ELR (cell line): Measurements from ENCODE around the gene ZNF638.
A peak's percentile ranks its signal among the peaks of the same experiment; 100 is the strongest.
"Not testable (repeated sequence)": the region's sequence is repeated elsewhere in the genome, so short reads cannot be mapped to it uniquely, and the experiment has no call there.

Experiments used
- DNase-seq: peaks from one replicate; pipeline ENCODE4 v3.0.0-alpha.2; 2015; ENCODE audit warnings: low read depth

The ZNF638 gene

DNA sequence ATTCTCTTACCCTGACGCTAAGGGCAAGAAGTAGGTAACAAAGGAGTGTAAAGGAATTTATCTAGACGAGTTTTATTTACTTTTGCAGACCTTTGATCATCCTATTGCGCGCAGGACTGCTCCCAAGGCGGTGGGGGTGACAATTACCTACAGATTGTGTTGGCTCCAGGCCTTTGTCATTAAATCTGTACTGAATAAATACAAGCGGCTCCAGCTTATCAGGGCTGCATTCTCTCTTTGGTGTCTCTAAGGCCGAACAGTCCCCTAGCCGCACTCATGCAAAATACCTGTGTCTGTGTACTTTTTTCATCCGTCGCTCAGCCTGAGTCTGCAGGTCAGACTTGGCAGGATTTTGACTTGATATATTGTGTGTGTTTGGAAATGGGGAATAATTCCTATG lies 63.9 kb downstream of the ZNF638 start:
- no peak for DNase-seq

DNA sequence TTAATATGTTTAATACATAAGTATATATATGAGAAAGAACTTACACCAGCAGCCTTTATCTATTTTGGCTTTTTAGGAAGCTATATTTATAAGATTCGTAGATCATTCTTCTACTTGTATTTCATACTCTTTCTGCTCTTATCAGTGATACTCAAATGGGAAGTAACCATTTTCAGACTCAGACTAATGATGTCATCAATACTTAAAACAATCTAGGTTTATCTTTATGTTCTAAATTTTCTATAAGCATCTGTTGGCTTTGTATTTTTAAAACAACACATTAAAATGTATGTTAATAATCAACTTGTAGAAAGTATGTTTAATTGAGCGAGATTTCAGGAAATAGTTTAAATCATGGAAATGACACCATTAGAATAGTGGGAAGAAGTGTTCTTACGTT lies 70.8 kb downstream of the ZNF638 start:
- no peak for DNase-seq

DNA sequence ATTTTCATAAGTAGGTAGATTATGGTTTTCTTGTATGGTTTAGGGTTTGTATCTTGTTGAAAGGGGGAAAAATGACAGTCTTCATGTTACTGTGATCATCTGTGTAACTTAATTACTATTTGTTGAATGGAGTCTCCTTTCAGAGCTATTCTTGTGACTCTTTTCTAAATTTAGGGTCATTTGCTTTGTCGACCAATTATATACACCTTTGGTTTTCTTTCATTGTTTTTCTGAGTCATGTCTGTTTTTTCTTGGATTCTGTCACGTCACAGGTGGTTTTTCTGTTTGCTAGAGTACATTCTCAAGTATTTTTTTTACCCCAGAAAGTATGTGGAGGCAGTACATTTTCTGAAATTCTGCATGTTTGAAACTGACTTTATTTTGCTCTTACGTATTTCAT lies 78.0 kb downstream of the ZNF638 start:
- no peak for DNase-seq

DNA sequence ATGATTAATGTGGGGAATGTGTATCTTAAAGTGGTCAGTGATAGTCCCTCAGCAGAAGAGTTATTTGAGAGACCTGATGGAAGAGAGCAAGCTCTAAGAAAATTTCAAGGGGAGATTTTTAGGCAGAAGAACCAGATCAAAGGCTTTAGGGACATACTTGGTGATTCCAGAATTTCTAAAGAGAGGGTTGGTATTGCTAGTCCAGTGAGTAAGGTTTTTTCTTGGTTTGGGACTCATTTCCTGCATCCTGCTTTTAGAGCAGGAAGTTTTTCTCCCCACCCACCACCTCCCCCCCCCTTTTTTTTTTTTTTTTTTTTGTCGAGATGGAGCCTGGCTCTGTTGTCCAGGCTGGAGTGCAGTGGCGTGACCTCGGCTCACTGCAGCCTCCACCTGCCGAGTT lies 79.1 kb downstream of the ZNF638 start:
- peak; percentile 27 for DNase-seq

DNA sequence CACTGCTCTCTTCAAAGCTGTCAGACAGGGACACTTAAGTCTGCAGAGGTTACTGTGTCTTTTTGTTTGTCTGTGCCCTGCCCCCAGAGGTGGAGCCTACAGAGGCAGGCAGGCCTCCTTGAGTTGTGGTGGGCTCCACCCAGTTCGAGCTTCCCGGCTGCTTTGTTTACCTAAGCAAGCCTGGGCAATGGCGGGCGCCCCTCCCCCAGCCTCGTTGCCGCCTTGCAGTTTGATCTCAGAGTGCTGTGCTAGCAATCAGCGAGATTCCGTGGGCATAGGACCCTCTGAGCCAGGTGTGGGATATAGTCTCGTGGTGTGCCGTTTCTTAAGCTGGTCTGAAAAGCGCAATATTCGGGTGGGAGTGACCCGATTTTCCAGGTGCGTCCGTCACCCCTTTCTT lies 85.3 kb downstream of the ZNF638 start:
- DNase-seq, result not testable (repeated sequence)

DNA sequence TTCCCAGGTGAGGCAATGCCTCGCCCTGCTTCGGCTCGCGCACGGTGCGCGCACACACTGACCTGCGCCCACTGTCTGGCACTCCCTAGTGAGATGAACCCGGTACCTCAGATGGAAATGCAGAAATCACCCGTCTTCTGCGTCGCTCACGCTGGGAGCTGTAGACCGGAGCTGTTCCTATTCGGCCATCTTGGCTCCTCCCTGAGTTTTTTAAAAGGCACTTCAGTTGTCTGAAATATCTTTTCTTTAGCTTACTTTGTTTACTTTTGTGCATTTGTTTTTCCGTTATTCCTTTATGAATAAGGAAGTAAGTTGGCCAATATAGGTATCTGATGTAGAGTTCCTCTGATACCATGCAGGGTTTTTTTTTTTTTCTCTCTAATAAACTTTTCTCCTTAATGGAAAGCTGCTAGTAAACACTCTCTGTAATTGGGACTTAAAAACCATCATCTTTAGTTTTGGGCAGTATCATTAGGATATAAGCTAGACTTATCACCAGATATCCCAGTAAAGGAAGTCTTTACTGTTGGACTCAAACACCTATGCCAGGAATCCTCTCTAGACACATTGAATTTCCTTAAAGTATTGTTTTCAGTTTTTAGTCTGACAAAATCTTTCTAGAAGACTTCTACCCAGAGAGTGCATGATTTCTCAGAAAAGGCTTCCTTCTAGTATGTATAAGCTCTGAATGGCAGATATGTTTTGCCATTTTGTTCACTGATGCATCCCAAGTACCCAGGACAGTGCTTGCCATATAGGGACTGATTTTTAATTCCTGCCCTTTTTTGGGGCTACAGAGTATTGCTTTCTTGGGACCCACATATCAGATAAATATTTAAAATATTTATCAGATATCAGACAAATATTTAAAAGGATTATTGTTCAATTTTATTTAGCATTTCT lies 86.0 kb downstream of the ZNF638 start:
- DNase-seq, result no peak

DNA sequence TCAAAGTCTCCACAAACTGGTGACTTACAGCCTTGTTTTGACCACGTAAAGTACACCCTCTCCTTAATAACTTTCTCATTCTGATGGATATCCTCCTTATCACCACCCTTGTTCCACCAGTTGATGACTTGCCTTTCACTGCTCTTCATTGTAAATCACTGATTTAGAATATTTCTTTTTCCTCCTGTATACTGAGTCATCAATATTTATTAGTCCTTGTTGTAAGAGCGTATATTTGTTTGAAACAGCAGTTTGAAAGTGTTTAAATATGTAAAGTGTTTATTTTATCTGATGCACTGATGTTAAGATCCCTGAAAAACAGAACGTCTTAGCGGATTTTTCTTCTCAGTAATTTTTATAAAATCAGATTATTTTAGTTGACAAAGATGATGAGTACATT lies 87.6 kb downstream of the ZNF638 start:
- DNase-seq, result no peak

DNA sequence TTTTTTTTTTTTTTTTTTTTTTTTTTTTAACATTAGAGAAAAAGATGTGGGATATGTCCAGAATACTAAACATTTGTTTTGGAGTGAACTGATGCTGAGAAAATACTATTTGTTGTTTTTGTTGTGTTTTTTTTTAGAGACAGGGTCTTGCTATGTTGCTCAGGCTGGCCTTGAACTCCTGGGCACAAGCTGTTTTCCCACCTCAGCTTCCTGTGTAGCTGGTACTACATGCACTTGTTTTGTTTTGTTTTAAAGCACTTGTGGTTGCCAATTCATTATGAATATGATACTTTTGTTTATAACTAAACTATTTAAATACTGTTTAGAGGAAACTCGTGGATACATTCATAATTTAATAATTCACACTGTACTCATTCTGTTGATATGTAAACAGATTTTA lies 88.4 kb downstream of the ZNF638 start:
- DNase-seq, result peak; percentile 13

DNA sequence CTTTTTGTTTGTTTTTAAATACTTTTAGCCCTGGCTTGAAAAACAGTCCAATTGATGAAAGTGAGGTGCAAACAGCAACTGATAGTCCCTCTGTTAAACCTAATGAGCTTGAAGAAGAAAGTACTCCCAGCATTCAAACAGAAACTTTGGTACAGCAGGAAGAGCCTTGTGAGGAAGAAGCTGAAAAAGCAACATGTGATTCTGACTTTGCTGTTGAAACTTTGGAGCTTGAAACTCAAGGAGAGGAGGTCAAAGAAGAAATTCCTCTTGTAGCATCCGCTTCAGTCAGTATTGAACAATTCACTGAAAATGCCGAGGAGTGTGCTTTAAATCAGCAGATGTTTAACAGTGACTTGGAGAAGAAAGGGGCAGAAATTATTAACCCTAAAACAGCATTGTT lies 91.2 kb downstream of the ZNF638 start:
- DNase-seq, result no peak

DNA sequence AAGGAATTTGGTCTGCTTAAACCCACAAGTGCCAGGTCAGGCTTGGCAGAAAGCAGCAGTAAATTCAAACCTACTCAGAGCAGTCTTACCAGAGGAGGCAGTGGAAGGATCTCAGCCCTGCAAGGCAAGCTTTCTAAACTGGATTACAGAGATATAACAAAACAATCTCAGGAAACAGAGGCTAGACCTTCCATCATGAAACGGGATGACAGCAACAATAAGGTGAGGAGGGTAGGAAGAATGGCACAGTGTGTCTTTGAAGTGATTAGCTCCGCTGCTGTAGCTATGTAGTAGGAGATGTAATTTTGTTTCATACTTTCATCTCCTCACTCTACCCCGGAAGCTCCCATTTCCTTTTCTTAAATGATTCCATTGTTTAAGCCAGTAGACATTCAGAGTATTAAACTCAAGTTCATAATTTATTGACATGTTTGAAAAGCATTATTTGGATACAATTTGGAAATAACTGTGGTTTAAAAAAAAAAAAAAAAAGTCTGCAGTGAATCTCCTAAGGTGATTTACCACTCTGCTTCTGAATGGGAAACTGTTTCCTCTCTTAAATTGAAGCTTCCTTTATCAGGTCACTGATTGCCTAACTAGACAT lies 92.3 kb downstream of the ZNF638 start:
- DNase-seq, result no peak

DNA sequence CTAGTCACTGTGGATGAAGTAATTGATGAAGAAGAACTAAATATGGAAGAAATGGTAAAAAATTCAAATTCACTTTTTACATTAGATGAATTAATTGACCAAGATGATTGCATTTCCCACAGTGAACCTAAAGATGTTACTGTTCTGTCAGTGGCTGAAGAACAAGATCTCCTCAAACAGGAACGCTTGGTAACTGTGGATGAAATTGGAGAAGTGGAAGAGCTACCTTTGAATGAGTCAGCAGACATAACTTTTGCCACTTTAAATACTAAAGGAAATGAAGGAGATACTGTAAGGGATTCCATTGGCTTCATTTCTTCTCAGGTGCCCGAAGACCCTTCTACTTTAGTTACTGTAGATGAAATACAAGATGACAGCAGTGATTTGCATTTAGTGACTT lies 95.1 kb downstream of the ZNF638 start:
- no peak for DNase-seq

DNA sequence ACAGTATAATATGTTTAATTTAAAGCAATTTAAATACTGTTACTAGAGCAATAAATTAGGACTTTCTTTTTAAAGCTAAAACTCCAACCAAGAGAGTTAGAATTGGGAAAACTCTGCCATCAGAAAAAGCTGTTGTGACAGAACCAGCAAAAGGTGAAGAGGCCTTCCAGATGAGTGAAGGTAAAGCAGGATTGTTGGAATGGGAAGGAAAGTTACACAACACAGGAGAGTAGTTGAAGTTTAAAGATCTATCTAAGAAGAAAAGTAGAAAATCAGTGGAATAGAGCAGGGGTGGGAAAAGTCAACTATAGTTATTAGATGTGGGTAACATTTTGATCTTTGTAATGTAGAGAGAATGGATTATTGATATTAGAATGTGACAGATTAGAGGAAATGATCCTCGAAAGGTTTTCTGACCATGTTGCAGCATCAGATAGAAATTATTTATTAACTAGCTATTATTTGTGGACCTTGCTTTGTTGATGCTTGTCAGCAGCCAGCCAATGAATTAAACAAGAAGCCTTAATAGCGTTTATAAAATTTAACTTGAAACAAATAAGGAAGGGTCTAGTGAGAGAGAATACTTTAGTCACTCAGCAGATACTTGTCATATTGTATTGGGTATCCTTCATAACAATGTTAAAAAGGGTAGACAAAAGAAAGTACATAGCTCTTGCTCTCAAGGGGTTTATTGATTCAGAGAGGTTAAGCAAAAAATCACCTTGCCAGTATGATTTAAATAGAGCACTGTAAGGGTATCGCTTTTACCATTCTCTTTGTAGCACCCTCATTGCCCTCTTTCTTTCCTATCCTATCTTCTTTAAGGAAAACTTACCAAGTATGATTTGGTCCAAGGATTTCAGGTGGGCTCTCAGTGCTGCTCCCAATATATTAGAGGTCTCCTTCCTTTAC lies 97.1 kb downstream of the ZNF638 start:
- DNase-seq, result no peak

DNA sequence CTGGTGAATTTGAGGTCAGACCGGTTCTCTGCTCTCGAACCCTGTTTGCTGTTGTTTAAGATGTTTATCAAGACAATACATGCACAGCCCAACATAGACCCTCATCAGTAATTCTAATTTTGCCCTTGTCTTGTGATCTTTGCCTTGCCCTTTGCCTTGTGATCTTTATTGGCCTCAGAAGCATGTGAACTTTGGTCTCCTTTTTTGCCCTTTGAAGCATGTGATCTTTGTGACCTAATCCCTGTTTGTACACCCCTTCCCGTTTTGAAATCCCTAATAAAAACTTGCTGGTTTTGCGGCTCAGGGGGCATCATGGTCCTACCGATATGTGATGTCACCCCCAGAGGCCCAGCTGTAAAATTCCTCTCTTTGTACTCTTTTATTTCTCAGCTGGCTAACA lies 113.6 kb downstream of the ZNF638 start:
- not testable (repeated sequence) for DNase-seq

DNA sequence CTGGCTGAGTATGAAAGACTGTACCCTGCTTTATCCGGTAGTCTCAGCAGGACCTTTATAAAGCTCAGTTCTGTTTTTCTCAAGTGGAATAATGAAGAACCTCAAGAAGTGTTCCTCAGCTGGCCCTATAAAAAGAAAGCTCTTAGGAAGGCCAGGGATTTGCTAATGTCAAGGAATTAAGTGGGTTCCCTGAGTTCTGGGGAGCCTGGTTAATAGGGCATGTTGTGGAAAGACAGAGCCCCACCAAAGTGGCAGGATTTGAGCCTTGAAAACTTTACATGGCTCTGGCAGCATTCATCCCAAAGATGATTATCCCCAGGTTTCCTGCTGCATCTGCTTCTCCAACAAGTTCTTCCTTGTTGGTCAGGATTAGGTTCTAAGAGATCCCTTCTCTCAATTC lies 114.9 kb downstream of the ZNF638 start:
- no peak for DNase-seq

DNA sequence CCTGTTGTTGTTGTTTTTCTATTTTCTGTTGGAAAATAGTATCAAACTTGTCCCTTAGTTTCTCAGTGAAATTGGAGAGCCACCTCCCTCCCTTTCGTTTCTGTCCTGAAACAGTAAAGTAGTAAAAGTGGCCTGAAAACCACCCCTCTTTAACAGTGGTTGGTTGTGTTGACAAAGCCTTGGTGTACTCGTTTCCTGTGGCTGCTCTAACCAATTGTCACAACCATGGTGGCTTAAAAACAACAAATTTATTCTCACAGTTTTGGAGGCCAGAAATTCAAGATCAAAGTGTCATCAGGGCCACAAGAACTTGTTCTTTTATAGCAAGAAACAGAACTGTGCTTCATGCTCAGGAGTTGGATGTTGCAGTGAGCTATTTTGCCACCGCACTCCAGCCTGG lies 117.8 kb downstream of the ZNF638 start:
- DNase-seq, result no peak

DNA sequence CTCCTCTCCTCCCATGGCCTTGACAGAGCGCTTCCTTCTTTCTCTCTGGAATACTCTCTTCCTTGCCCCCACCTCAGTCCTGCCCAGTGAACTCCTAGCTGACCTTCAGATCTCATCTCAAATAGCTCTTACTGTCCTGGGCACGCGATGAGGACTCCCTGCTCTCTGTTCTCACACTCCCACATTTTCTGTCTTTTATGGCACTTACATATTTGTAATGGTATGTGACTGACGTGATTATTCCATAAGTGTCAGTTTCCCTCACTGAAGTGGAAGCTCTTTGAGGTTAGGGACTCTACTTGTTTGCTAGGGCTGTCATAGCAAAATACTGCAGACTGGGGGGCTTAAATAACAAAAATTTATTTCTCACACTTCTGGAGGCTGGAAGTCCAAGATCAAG lies 120.1 kb downstream of the ZNF638 start:
- DNase-seq, result no peak

DNA sequence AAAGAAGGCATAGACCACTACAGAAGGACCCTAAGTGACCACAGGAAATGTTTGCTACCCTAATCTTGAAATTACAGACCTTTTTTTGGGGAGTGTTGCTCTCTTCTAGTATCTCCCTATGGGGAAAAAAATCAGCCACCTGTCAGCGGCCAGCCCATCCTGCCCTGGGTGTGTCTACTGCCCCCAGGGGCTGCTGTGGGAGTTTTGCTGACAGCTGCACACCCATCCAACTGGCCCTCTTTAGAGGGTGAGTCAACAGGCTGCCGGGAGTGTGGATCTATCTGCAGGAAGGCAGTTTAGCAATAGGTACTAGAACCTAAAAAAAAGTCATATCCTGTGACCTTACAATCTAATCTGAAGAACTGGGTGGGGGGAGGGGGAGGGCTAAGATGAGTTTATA lies 121.0 kb downstream of the ZNF638 start:
- peak; percentile 83 for DNase-seq

DNA sequence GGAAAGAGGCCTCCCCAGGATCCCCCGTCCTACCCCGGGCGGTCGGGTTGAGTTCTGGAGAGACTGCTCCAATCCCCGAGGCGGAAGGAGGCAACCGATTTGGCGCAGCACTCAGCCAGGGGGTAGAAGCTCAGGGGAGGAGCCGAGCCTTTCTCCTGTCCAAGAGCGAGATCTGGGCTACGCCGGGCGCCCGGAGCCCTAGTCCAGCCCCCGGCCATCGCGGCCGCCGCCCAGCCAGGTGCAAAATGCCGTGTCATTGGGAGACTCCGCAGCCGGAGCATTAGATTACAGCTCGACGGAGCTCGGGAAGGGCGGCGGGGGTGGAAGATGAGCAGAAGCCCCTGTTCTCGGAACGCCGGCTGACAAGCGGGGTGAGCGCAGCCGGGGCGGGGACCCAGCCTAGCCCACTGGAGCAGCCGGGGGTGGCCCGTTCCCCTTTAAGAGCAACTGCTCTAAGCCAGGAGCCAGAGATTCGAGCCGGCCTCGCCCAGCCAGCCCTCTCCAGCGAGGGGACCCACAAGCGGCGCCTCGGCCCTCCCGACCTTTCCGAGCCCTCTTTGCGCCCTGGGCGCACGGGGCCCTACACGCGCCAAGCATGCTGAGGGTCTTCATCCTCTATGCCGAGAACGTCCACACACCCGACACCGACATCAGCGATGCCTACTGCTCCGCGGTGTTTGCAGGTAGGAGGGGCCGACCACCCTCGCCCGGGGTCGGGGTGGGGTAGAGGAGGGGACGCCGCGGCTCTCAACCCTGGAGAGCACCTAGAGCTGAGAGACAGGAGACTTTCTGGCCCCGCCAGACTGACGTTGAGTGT lies 122.0 kb downstream of the ZNF638 start, which contains the start of gene DYSF:
Gene DYSF (plus strand): TSS at position 158 of the 817 bp plus-strand sequence.
- peak; percentile 57 for DNase-seq

DNA sequence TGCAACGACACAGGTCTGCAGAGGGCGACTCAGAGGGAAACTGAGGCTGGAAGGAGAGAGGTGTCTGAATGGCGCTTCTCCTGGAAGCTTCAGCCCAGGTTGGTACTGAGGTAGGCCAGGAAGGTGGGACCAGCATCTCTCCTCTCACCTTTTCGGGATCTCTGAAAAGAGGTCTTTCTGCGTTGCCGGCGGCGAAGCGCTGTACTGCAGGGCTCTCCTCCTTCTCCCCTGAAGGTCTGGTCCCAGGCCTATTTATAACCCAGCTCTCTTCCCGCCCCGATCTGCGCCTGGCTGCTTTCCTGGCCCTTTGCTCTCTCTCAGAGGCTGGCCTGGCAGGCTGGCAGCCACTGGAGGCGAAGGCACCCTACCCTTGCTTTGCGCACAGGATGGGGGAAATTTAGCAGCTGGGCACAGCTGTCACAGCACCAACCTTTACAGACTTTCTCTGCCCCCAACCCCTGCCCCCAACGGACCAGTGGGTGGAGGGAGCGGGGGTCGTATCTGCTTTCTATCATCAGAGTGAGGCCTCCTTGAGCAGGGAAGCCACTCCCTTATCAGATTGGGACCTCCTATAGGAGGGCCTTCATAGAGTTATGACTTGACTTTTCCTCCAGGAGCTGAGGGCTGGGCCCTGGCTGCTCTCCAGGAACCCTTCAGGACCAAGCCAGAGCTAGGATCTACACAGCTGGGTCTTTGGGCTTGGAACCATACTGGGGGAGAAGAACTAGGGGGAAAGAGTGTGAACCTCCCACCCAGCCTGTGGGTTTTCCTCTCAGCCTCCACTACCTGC lies 122.8 kb downstream of the ZNF638 start:
- no peak for DNase-seq

DNA sequence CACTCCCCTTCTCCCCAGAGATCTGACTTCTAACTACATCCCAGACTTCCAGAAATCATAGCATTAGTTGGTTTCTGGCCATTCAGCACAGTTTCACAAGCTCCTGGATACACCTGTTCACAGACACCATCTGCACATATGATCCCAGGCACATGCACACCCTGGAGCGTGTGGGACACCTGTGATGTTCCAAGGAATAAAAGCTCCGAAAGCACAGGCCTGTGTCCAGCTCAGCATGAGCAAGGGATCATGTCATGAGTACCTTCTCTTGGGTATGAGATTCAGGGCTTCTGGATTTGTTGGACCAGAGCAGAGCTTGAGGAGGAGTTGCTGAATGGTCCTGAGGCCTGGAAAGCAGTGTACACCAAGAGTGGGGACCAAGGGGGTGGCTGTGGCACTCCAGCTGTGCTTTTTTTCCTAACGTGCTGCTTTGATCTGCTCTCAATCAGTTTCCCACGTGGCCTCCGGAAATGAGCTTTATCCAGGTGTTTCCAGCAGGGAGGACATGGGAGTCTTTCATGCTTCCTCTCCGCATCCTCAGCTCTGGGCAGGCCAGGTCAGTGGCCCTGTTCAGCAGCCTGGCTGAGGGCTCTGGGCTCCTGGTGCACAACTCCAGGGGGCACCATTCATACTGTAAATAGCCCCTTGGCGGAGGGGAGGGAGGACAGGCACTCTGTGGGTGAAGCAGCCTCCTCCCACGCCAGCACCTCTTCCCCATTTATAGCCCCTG lies 123.6 kb downstream of the ZNF638 start:
- DNase-seq, result no peak
